AG09319 (cell line): Measurements from ENCODE around the gene CTSC.

Experiments used
- DNase-seq: peaks from one replicate; pipeline ENCODE4 v3.0.0-alpha.2; 2010; ENCODE audit warnings: low read depth; ENCODE audit errors: extremely low read depth
- TF ChIP-seq, protein P1 (sequence below): IDR thresholded peaks from 2 replicates; pipeline ENCODE4 v1.5.1; 2011; ENCODE audit warnings: low read depth, mild to moderate bottlenecking, inconsistent platforms, low read length, moderate library complexity

Gene CTSC

DNA sequence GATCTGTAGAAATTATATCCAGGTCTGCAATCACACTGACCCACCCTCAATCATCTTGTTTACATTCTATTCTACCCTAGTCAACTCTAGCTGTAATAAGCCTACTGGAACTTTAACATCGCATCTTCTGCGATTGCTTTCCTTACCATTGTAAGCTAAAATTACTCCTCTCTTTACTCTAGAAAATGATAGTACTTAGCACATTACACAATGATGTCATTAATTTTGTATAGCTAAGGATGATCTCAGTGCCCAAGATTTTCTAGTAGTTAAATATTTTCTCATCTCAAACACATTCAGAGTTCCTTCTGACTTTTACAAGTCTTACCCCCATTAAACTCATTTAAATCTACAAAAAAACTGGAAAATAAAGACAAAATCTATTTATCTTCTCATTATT lies 39.6 kb upstream of the CTSC start:
- DNase-seq: no peak
- TF ChIP-seq, protein P1, sequence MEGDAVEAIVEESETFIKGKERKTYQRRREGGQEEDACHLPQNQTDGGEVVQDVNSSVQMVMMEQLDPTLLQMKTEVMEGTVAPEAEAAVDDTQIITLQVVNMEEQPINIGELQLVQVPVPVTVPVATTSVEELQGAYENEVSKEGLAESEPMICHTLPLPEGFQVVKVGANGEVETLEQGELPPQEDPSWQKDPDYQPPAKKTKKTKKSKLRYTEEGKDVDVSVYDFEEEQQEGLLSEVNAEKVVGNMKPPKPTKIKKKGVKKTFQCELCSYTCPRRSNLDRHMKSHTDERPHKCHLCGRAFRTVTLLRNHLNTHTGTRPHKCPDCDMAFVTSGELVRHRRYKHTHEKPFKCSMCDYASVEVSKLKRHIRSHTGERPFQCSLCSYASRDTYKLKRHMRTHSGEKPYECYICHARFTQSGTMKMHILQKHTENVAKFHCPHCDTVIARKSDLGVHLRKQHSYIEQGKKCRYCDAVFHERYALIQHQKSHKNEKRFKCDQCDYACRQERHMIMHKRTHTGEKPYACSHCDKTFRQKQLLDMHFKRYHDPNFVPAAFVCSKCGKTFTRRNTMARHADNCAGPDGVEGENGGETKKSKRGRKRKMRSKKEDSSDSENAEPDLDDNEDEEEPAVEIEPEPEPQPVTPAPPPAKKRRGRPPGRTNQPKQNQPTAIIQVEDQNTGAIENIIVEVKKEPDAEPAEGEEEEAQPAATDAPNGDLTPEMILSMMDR: no peak

DNA sequence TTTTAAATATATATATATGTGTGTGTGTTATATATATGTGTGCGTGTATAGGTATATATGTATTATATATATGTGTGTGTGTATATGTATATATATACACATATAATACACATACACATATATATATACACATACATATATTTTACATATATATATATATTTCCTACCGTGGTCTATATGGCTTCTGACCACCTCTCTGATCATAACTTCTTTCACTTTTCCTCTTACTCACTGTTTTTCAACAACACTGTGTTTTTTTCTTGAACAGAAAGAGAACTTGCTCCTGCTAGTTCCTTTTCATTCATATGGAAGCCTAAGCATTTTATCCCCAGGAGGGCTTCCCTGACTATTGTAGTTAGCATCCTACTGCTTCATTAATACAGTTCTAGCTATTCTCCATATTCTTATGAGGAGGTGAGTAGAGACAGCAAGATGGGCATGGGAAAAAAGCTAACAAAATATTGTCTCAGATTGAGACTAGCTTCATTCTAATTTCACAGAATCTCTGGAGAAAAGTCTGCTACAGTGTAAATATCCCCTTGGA lies 38.5 kb upstream of the CTSC start:
- no peak for DNase-seq
- TF ChIP-seq, protein P1: no peak

DNA sequence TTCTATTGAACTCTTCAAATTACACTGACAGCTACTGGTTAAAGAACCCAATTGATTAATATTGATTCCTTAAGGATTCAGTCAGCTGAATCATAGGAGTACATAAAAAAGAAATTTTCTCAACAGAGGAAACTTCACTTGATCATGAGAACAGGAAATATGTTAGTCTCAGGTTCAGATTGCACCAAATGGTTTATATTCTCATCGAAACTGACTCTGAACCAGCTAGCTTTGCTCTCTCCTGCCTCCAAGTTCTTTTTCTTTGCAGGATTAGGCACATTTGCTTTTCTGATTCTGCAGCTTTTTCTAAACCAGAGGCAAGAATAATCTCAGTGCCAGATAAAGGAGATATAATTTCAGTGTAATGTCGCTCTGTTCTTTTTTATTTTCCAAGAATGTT lies 33.2 kb upstream of the CTSC start:
- TF ChIP-seq, protein P1: no peak
- DNase-seq: no peak

DNA sequence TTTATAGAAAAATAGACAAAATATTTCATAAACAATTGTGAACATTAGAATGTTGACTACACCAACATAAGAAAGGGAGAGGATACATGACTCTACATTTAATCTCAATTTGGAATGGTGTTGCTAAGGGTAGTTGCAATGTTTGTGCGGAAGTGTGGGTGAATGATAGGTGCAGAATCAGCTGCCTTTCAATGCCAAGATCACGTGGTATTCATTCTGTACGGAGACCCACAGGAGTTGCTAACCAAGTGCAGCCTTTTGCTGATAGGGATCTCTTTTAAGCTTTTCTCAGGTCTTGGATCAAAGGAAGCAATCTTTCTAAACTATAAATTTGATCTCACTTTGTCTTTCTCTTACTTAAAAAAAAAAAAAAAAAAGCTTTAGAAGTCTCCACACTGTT lies 29.8 kb upstream of the CTSC start:
- TF ChIP-seq, protein P1: no peak
- no peak for DNase-seq

DNA sequence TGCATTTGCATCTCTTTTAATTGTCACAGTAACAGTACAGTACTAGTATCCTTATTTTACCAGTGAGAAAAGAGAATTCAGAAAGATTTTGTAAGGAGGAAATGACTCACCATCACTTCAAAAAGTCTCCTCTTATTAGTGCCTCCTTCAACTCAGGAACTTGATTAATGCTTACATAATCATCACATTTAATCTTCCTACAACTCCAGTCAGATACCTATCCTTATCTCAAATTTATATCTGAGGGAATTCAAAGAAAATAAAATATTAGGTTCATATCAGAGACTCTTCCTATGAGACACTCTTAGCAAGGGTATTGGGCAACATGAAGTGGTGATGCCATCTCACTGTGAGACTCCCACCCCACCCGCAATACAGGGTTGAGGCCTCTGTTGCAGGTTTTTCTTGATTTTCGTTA lies 26.1 kb upstream of the CTSC start:
- no peak for DNase-seq
- TF ChIP-seq, protein P1: no peak

DNA sequence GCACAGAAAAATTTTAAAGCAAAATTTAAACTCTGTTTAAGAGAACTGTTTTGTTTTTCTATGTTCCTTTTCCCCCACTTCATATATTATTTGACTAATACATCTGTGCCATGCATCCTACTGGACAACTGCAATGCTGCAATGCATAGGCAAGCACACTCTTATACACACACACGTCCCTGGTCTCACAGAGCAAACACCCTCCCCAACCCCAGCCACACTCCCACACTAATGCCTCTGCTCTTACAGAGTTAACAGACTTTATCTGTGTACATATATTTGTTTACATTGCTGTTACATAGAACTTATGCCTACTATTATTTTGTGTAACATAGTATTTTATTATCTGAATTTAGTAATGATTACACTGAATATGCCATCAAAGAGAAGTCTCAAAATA lies 25.5 kb upstream of the CTSC start:
- DNase-seq: no peak
- TF ChIP-seq, protein P1: no peak

DNA sequence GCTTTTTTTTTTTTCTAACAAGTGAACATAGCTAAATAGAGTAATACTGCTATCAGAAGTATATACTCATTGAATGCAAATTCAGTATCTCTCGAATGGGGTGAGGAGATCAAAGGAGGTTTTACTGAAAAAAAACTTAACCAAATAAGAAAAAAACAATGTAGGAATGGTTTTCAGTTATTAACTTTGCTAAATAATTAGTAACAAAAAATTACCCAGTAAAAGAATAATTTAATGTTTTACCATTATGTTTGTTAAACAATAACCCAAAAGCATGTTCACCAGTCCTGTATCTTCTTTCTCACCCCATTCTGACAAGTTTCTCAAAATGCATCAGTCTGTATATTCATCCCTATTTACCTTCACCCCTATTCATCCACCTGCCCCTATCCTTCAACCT lies 22.6 kb upstream of the CTSC start:
- TF ChIP-seq, protein P1: no peak
- DNase-seq: no peak
